H1 (cell line): Measurements from ENCODE around the gene ZNF768. TPM values are rescaled to one million over a fixed set of nuclear protein-coding genes. Genes with fewer than 3 reads are reported as not detected.

ENCODE experiments used
- CTCF ChIA-PET: fragments of 300-600 bp; sonication (Branson Sonifier 250); formaldehyde crosslinking; loops from one replicate; lab custom pipeline; 2021; ENCODE audit not compliant: partially characterized antibody; lab: Charles Lee
- POLR2A ChIA-PET: fragments of 300-600 bp; sonication (Branson Sonifier 250); formaldehyde crosslinking; loops from one replicate; lab custom pipeline; 2021; ENCODE audit warnings: inconsistent platforms; ENCODE audit not compliant: partially characterized antibody; lab: Charles Lee
- DNase-seq, 2 experiments: peaks; one replicate each; pipeline versions ENCODE4 v3.0.0 to v3.0.0-alpha.2; 2010 to 2022; ENCODE audit warnings: low spot score in 2 of 2, low read depth in 1 of 2, mixed read lengths in 1 of 2
- FAIRE-seq: peaks from 2 replicates; lab custom pipeline; 2011; peaks lifted over from hg19 to GRCh38; lab: Jason Lieb, UNC
- H2AFZ ChIP-seq: 2 replicates; pipeline ENCODE4 v1.8.1; 2012; ENCODE audit warnings: low read length, inconsistent platforms
- H2AK5ac ChIP-seq: 2 replicates; pipeline ENCODE4 v1.6.1; 2013; ENCODE audit warnings: low read depth, low read length
- H2BK120ac ChIP-seq: replicated peaks from 2 replicates; pipeline ENCODE3; 2013; ENCODE audit warnings: low read depth, low read length, inconsistent platforms
- H2BK12ac ChIP-seq: 2 replicates; pipeline ENCODE4 v1.6.1; 2013; ENCODE audit warnings: low read depth, low read length
- H2BK15ac ChIP-seq: 2 replicates; pipeline ENCODE4 v1.6.1; 2013; ENCODE audit warnings: low read length
- H2BK20ac ChIP-seq: 2 replicates; pipeline ENCODE4 v1.6.1; 2013; ENCODE audit warnings: low read length
- H2BK5ac ChIP-seq: 2 replicates; pipeline ENCODE4 v1.6.1; 2013; ENCODE audit warnings: low read depth, low read length
- H3K14ac ChIP-seq: 2 replicates; pipeline ENCODE4 v1.6.1; 2013; ENCODE audit warnings: inconsistent platforms; ENCODE audit not compliant: insufficient read length
- H3K18ac ChIP-seq: 2 replicates; pipeline ENCODE4 v1.6.1; 2013; ENCODE audit warnings: low read length; ENCODE audit errors: extremely low read depth
- H3K23ac ChIP-seq: 2 replicates; pipeline ENCODE4 v1.6.1; 2013; ENCODE audit warnings: inconsistent platforms; ENCODE audit not compliant: insufficient read length
- H3K23me2 ChIP-seq: 2 replicates; pipeline ENCODE4 v1.6.1; 2013; ENCODE audit warnings: low read depth, low read length
- H3K27ac ChIP-seq: 2 replicates; pipeline ENCODE4 v1.6.1; 2011; ENCODE audit warnings: low read depth, low read length, inconsistent platforms
- H3K27me3 ChIP-seq, 4 experiments: replicated peaks in 1 of 4; 1 replicate in 1 of 4; 2 replicates in 3 of 4; pipeline versions ENCODE4 v1.6.1 to v1.8.1; 2011 to 2013; ENCODE audit warnings: low read length in 3 of 4, mild to moderate bottlenecking in 3 of 4, inconsistent platforms in 2 of 4, mixed read lengths in 2 of 4, moderate library complexity in 1 of 4; ENCODE audit not compliant: control insufficient read depth in 3 of 4, insufficient read depth in 3 of 4; ENCODE audit errors: extremely low read depth in 1 of 4
- H3K36me3 ChIP-seq, 4 experiments: 2 replicates each; pipeline versions ENCODE4 v1.6.1 to v1.8.1; 2011 to 2013; ENCODE audit warnings: mild to moderate bottlenecking in 4 of 4, low read length in 3 of 4, moderate library complexity in 2 of 4, control low read depth in 1 of 4, inconsistent platforms in 1 of 4; ENCODE audit not compliant: insufficient read depth in 4 of 4, control insufficient read depth in 2 of 4
- H3K4ac ChIP-seq: replicated peaks from 2 replicates; pipeline ENCODE3; 2013; ENCODE audit warnings: low read length, low read depth, mixed read lengths, inconsistent platforms; ENCODE audit not compliant: insufficient read length
- H3K4me1 ChIP-seq, 4 experiments: replicated peaks in 1 of 4; 1 replicate in 1 of 4; 2 replicates in 3 of 4; pipeline versions ENCODE4 v1.6.1 to v1.8.1; 2011 to 2013; ENCODE audit warnings: low read length in 3 of 4, inconsistent platforms in 2 of 4, mixed read lengths in 1 of 4; ENCODE audit not compliant: insufficient read depth in 4 of 4, control insufficient read depth in 3 of 4
- H3K4me2 ChIP-seq, 2 experiments: 2 replicates each; pipeline versions ENCODE4 v1.6.1 to v1.8.1; 2011 to 2013; ENCODE audit warnings: low read depth in 2 of 2, low read length in 2 of 2, control low read depth in 1 of 2, inconsistent platforms in 1 of 2, mild to moderate bottlenecking in 1 of 2; ENCODE audit not compliant: insufficient read depth in 1 of 2
- H3K4me3 ChIP-seq, 4 experiments: fragments of 200-600, 300-600 bp in 1 of 4; sonication (generic), shearing (Covaris generic), sonication (Bioruptor Twin) in 1 of 4; 2 replicates each; pipeline versions ENCODE4 v1.5.1 to v1.8.1; 2011 to 2016; ENCODE audit warnings: low read length in 4 of 4, low read depth in 3 of 4, control low read depth in 2 of 4, inconsistent platforms in 2 of 4, mild to moderate bottlenecking in 2 of 4, mixed read lengths in 1 of 4, moderate library complexity in 1 of 4; ENCODE audit not compliant: insufficient read depth in 2 of 4; ENCODE audit errors: extremely low read depth in 1 of 4
- H3K56ac ChIP-seq: replicated peaks from 2 replicates; pipeline ENCODE3; 2013; ENCODE audit warnings: low read depth, mild to moderate bottlenecking, mixed read lengths, low read length, inconsistent platforms; ENCODE audit not compliant: insufficient read length
- H3K79me1 ChIP-seq: 2 replicates; pipeline ENCODE4 v1.6.1; 2013; ENCODE audit warnings: low read depth, low read length, control low read depth
- H3K79me2 ChIP-seq, 2 experiments: 2 replicates each; pipeline versions ENCODE4 v1.6.1 to v1.8.1; 2012 to 2013; ENCODE audit warnings: low read length in 2 of 2, mild to moderate bottlenecking in 2 of 2, inconsistent platforms in 1 of 2; ENCODE audit not compliant: insufficient read depth in 2 of 2, control insufficient read depth in 1 of 2
- H3K9ac ChIP-seq, 4 experiments: replicated peaks in 1 of 4; 1 replicate in 1 of 4; 2 replicates in 3 of 4; pipeline versions ENCODE4 v1.6.1 to v1.8.1; 2011 to 2013; ENCODE audit warnings: low read depth in 3 of 4, low read length in 3 of 4, control low read depth in 2 of 4, mild to moderate bottlenecking in 2 of 4, moderate library complexity in 2 of 4, inconsistent platforms in 1 of 4; ENCODE audit errors: extremely low read depth in 1 of 4
- H3K9me3 ChIP-seq, 2 experiments: 2 replicates each; pipeline versions ENCODE4 v1.6.1 to v1.8.1; 2012 to 2013; ENCODE audit warnings: mild to moderate bottlenecking in 2 of 2, moderate library complexity in 2 of 2, control low read depth in 1 of 2, inconsistent platforms in 1 of 2, low read depth in 1 of 2, low read length in 1 of 2, mixed read lengths in 1 of 2; ENCODE audit not compliant: insufficient read depth in 2 of 2
- H4K20me1 ChIP-seq, 2 experiments: replicated peaks in 1 of 2; 2 replicates each; pipeline versions ENCODE3 to v1.8.1; 2011 to 2013; ENCODE audit warnings: inconsistent platforms in 2 of 2, low read length in 2 of 2, mild to moderate bottlenecking in 1 of 2; ENCODE audit not compliant: insufficient read depth in 2 of 2, control insufficient read depth in 1 of 2
- H4K5ac ChIP-seq: 2 replicates; pipeline ENCODE4 v1.6.1; 2013; ENCODE audit warnings: low read length, low read depth, mixed read lengths, inconsistent platforms; ENCODE audit not compliant: insufficient read length
- H4K8ac ChIP-seq: 2 replicates; pipeline ENCODE4 v1.8.0; 2013; ENCODE audit warnings: mild to moderate bottlenecking, moderate library complexity, low read length, inconsistent platforms; ENCODE audit not compliant: insufficient read depth; ENCODE audit errors: extremely low read depth
- H4K91ac ChIP-seq: replicated peaks from 2 replicates; pipeline ENCODE3; 2013; ENCODE audit warnings: low read length, mixed read lengths, inconsistent platforms; ENCODE audit not compliant: insufficient read length
- BACH1 ChIP-seq: IDR thresholded peaks from 2 replicates; pipeline ENCODE4 v1.6.1; 2012; ENCODE audit warnings: low read length, improper control_type of control experiment
- CHD2 ChIP-seq: IDR thresholded peaks from 2 replicates; pipeline ENCODE4 v1.6.1; 2012; ENCODE audit warnings: low read length, improper control_type of control experiment
- NRF1 ChIP-seq: IDR thresholded peaks from 2 replicates; pipeline ENCODE4 v1.6.1; 2011; ENCODE audit warnings: mild to moderate bottlenecking, low read depth, low read length, improper control_type of control experiment
- WGBS, 2 experiments: shearing (Covaris generic) in 1 of 2; methylation state at CpG; one replicate each; pipeline versions ENCODE4 v1.1.6 to v1.1.7; 2013 to 2015; ENCODE audit warnings: low lambda C conversion rate in 2 of 2, mixed read lengths in 2 of 2, inconsistent platforms in 1 of 2, low coverage in 1 of 2, missing lambda C conversion rate in 1 of 2; ENCODE audit not compliant: insufficient replicate concordance in 2 of 2, insufficient coverage in 1 of 2, insufficient read length in 1 of 2; ENCODE audit errors: extremely low coverage in 1 of 2, missing lambda C conversion rate in 1 of 2; 5-methylcytosine and 5-hydroxymethylcytosine counted together
- polyA plus RNA-seq, 7 experiments: library from polyadenylated mRNA; depleted of rRNA in 3 of 7; stranded (reverse) in 5 of 7; unstranded in 2 of 7; fragments of >200 nt in 5 of 7; fragments of 200-250 nt in 2 of 7; gene quantifications; 1 replicate in 5 of 7; 2 replicates in 1 of 7; 4 replicates in 1 of 7; pipeline versions ENCODE4 v1.2.1 to v1.2.3, GENCODE V29; 2011 to 2013; ENCODE audit warnings: missing spikeins in 2 of 7, mixed read lengths in 2 of 7
- total RNA-seq: library from RNA; stranded (reverse); fragmentation: NEBNext Ultra II Directional; extraction: Animal tissue kit (Norgen Biotek cat#: 25700); gene quantifications from 2 replicates; pipeline ENCODE4 v1.2.1, GENCODE V29; 2021

ZNF768 gene
- total and polyA plus RNA-seq, 2 of the 8 experiments (the other 6 are each of a cell fraction or from before 2014, with no cell fraction given): 36.1 to 47.7 TPM

GRCh38 chr16:30546115-30546514 is 19.7 kb upstream of the ZNF768 start:
- Histone ChIP-seq H2AFZ (no peak overlapping the region), H3K9ac (no peak overlapping the region), H3K27me3 (no peaks in the 10 kb centered on the region), H2BK20ac (peak overlapping the region; percentile 32; the same call in 1 of the 2 replicates), H2BK120ac (no peak overlapping the region), H4K8ac (no peak overlapping the region), H4K5ac (no peak overlapping the region), H3K4me3 (no peak overlapping the region), H3K36me3 (no peaks in the 10 kb centered on the region), H3K14ac (no peak overlapping the region), H3K23ac (no peak overlapping the region), H4K20me1 (no peaks in the 10 kb centered on the region), H3K4ac (no peak overlapping the region), H3K79me1 (no peaks in the 10 kb centered on the region), H2AK5ac (no peak overlapping the region), H2BK5ac (no peak overlapping the region), H3K23me2 (peaks cover 2% of the 10 kb centered on the region; the same call in 1 of the 2 replicates), H4K91ac (no peak overlapping the region), H2BK12ac (0 out of 2 replicates have a peak overlapping the region, but pooled peaks have one; percentile 27), H3K18ac (no peak overlapping the region), H3K56ac (no peak overlapping the region), H3K27ac (no peak overlapping the region), H3K4me1 (peaks cover 11 to 30% (median 23%) of the 10 kb centered on the region in 4 experiments), H3K9me3 (no peaks in the 10 kb centered on the region), H3K79me2 (no peaks in the 10 kb centered on the region), H2BK15ac (no peak overlapping the region), H3K4me2 (no peak overlapping the region)
- DNase-seq (no peak), FAIRE-seq (no peak)
- no peak for TF ChIP-seq CHD2
- no peak for TF ChIP-seq NRF1
- TF ChIP-seq BACH1: no peak
- CTCF ChIA-PET: interaction anchor here (0.6 to 1.9 kb wide), 4 partner anchors 10 to 69 kb away, joined by 4 to 10 read pairs (median 6); no protein-coding TSS in a partner anchor
- POLR2A ChIA-PET: interaction anchor here (0.9 to 1.6 kb wide), 8 partner anchors 11 to 52 kb away, joined by 3 to 6 read pairs (median 3); partner anchors contain the start of gene ZNF764
- 89% methylated on average over 8 of the region's 8 CpGs; no CpG with 5 or more reads in 1 of the 2 experiments for WGBS, 2 experiments
